Stimulated activated CD4-positive, alpha-beta T cell treated with anti-CD3 and anti-CD28 coated beads, TNF-alpha, amount 100 ng/mL, for 48 hours (primary cell): Measurements from ENCODE around the gene NRXN3.
"Not testable (repeated sequence)": the region's sequence is repeated elsewhere in the genome, so short reads cannot be mapped to it uniquely, and the experiment has no call there.

Experiments
- DNase-seq, 3 donors: peaks; one replicate each; pipeline ENCODE4 v3.0.0-alpha.2; 2020; ENCODE audit warnings: low read depth in 3 of 3

The NRXN3 gene

GRCh38 chr14:78486081-78486480 is 315.9 kb downstream of the NRXN3 start:
- DNase-seq = no peak

GRCh38 chr14:78486621-78487020 is 316.4 kb downstream of the NRXN3 start:
- no peak for DNase-seq

- DNase-seq = not testable (repeated sequence)
Measured at GRCh38 chr14:78487573-78487972, 317.4 kb downstream of the NRXN3 start.

- no peak for DNase-seq
Measured at GRCh38 chr14:78488938-78489337, 318.8 kb downstream of the NRXN3 start.

GRCh38 chr14:78491048-78491447 is 320.9 kb downstream of the NRXN3 start:
- DNase-seq = no peak

- DNase-seq = no peak
Measured at GRCh38 chr14:78498062-78498595, 328.0 kb downstream of the NRXN3 start.

GRCh38 chr14:78501909-78502308 is 331.7 kb downstream of the NRXN3 start:
- no peak for DNase-seq

- DNase-seq = no peak
Measured at GRCh38 chr14:78508023-78508422, 337.9 kb downstream of the NRXN3 start.

- DNase-seq = no peak
Measured at GRCh38 chr14:78509516-78509915, 339.3 kb downstream of the NRXN3 start.

GRCh38 chr14:78512021-78512420 is 341.8 kb downstream of the NRXN3 start:
- DNase-seq = no peak

GRCh38 chr14:78519863-78520262 is 349.7 kb downstream of the NRXN3 start:
- no peak for DNase-seq

- no peak for DNase-seq
Measured at GRCh38 chr14:78524196-78524595, 354.0 kb downstream of the NRXN3 start.

- DNase-seq = no peak
Measured at GRCh38 chr14:78524766-78525165, 354.6 kb downstream of the NRXN3 start.

- no peak for DNase-seq
Measured at GRCh38 chr14:78530078-78530477, 359.9 kb downstream of the NRXN3 start.

GRCh38 chr14:78534141-78534540 is 364.0 kb downstream of the NRXN3 start:
- no peak for DNase-seq

GRCh38 chr14:78535041-78535440 is 364.9 kb downstream of the NRXN3 start:
- DNase-seq = no peak

- not testable (repeated sequence) for DNase-seq
Measured at GRCh38 chr14:78541788-78542187, 371.6 kb downstream of the NRXN3 start.

GRCh38 chr14:78543433-78543832 is 373.3 kb downstream of the NRXN3 start:
- DNase-seq = no peak

- DNase-seq = no peak
Measured at GRCh38 chr14:78561074-78561473, 390.9 kb downstream of the NRXN3 start.

GRCh38 chr14:78566026-78566858 is 396.1 kb downstream of the NRXN3 start:
- peak; percentile 25 to 62 (median 32) for DNase-seq

- DNase-seq = no peak
Measured at GRCh38 chr14:78566859-78567172, 396.6 kb downstream of the NRXN3 start.

GRCh38 chr14:78567343-78567742 is 397.2 kb downstream of the NRXN3 start:
- no peak for DNase-seq

GRCh38 chr14:78573736-78574135 is 403.6 kb downstream of the NRXN3 start:
- not testable (repeated sequence) for DNase-seq
